Measurements from ENCODE around the gene ACSF3. TPM values are rescaled to one million over a fixed set of nuclear protein-coding genes. Genes with fewer than 3 reads are reported as not detected.

The ACSF3 gene
- total and polyA plus RNA-seq, 2 donors: 47.2 to 97.2 TPM

GRCh38 chr16:89100601-89101302 is 7.1 kb downstream of the ACSF3 start:
- Histone ChIP-seq H3K4me1 (ENCODE audit: control insufficient read depth in 2 of 2, insufficient read depth in 2 of 2, low read length in 2 of 2) (peaks cover 69 to 100% of the 10 kb centered on the region in 2 donors), H3K36me3 (ENCODE audit: control insufficient read depth in 2 of 2, insufficient read depth in 2 of 2, low read length in 1 of 2) (peaks cover 68 to 78% of the 10 kb centered on the region in 2 donors), H3K9me3 (ENCODE audit: control insufficient read depth in 2 of 2, insufficient read depth in 1 of 2, low read length in 1 of 2) (peaks cover 0 to 5% of the 10 kb centered on the region in 2 donors), H3K27ac (ENCODE audit: low read depth in 1 of 2, low read length in 1 of 2) (peak overlapping the region; percentile 18 to 99), H3K27me3 (ENCODE audit: control insufficient read depth in 2 of 2, insufficient read depth in 1 of 2, low read length in 1 of 2) (no peaks in the 10 kb centered on the region), H3K4me3 (ENCODE audit: low read length in 2 of 2) (peak overlapping the region in 1 of 2 donors; percentile 38)
- no peak for DNase-seq (ENCODE audit: low read depth in 6 of 9, low spot score in 9 of 9)
- 89% methylated on average over 42 of the region's 42 CpGs for WGBS

GRCh38 chr16:89101303-89102040 is 7.8 kb downstream of the ACSF3 start:
- 81% methylated on average over 37 of the region's 37 CpGs for WGBS
- peaks cover 0 to 5% of the 10 kb centered on the region in 2 donors for H3K9me3 ChIP-seq (ENCODE audit: control insufficient read depth in 2 of 2, insufficient read depth in 1 of 2, low read length in 1 of 2)
- peaks cover 71 to 76% of the 10 kb centered on the region in 2 donors for H3K36me3 ChIP-seq (ENCODE audit: control insufficient read depth in 2 of 2, insufficient read depth in 2 of 2, low read length in 1 of 2)
- H3K27me3 ChIP-seq (ENCODE audit: control insufficient read depth in 2 of 2, insufficient read depth in 1 of 2, low read length in 1 of 2): no peaks in the 10 kb centered on the region
- DNase-seq (ENCODE audit: low read depth in 6 of 9, low spot score in 9 of 9): peak in 1 of 9 donors; percentile 69
- H3K4me1 ChIP-seq (ENCODE audit: control insufficient read depth in 2 of 2, insufficient read depth in 2 of 2, low read length in 2 of 2): peaks cover 65 to 100% of the 10 kb centered on the region in 2 donors
- peak overlapping the region; percentile 42 to 70 for H3K27ac ChIP-seq (ENCODE audit: low read depth in 1 of 2, low read length in 1 of 2)
- peak overlapping the region in 1 of 2 donors; percentile 21 for H3K4me3 ChIP-seq (ENCODE audit: low read length in 2 of 2)

GRCh38 chr16:89102041-89102471 is 8.4 kb downstream of the ACSF3 start:
- H3K27ac ChIP-seq (ENCODE audit: low read depth in 1 of 2, low read length in 1 of 2): peak overlapping the region in 1 of 2 donors; percentile 70
- DNase-seq (ENCODE audit: low read depth in 6 of 9, low spot score in 9 of 9): no peak
- H3K4me1 ChIP-seq (ENCODE audit: control insufficient read depth in 2 of 2, insufficient read depth in 2 of 2, low read length in 2 of 2): peaks cover 62 to 100% of the 10 kb centered on the region in 2 donors
- 88% methylated on average over 14 of the region's 14 CpGs for WGBS
- peaks cover 0 to 9% of the 10 kb centered on the region in 2 donors for H3K9me3 ChIP-seq (ENCODE audit: control insufficient read depth in 2 of 2, insufficient read depth in 1 of 2, low read length in 1 of 2)
- peaks cover 77 to 81% of the 10 kb centered on the region in 2 donors for H3K36me3 ChIP-seq (ENCODE audit: control insufficient read depth in 2 of 2, insufficient read depth in 2 of 2, low read length in 1 of 2)
- H3K27me3 ChIP-seq (ENCODE audit: control insufficient read depth in 2 of 2, insufficient read depth in 1 of 2, low read length in 1 of 2): no peaks in the 10 kb centered on the region
- peak overlapping the region in 1 of 2 donors; percentile 21 for H3K4me3 ChIP-seq (ENCODE audit: low read length in 2 of 2)

- H3K4me1 ChIP-seq (ENCODE audit: control insufficient read depth in 2 of 2, insufficient read depth in 2 of 2, low read length in 2 of 2): peaks cover 57 to 100% of the 10 kb centered on the region in 2 donors
- H3K9me3 ChIP-seq (ENCODE audit: control insufficient read depth in 2 of 2, insufficient read depth in 1 of 2, low read length in 1 of 2): peaks cover 0 to 13% of the 10 kb centered on the region in 2 donors
- no peak for DNase-seq (ENCODE audit: low read depth in 6 of 9, low spot score in 9 of 9)
- H3K36me3 ChIP-seq (ENCODE audit: control insufficient read depth in 2 of 2, insufficient read depth in 2 of 2, low read length in 1 of 2): peaks cover 82 to 86% of the 10 kb centered on the region in 2 donors
- H3K27ac ChIP-seq (ENCODE audit: low read depth in 1 of 2, low read length in 1 of 2): peak overlapping the region in 1 of 2 donors; percentile 70
- H3K4me3 ChIP-seq (ENCODE audit: low read length in 2 of 2): peak overlapping the region in 1 of 2 donors; percentile 21
- no peaks in the 10 kb centered on the region for H3K27me3 ChIP-seq (ENCODE audit: control insufficient read depth in 2 of 2, insufficient read depth in 1 of 2, low read length in 1 of 2)
- 93% methylated on average over 27 of the region's 27 CpGs for WGBS
Observed at GRCh38 chr16:89102481-89103073, 8.9 kb downstream of the ACSF3 start.

GRCh38 chr16:89103156-89103555 is 9.5 kb downstream of the ACSF3 start:
- no peak for DNase-seq (ENCODE audit: low read depth in 6 of 9, low spot score in 9 of 9)
- 98% methylated on average over 22 of the region's 22 CpGs for WGBS
- H3K27ac ChIP-seq (ENCODE audit: low read depth in 1 of 2, low read length in 1 of 2): no peak overlapping the region

GRCh38 chr16:89103781-89104180 is 10.1 kb downstream of the ACSF3 start:
- 91% methylated on average over 16 of the region's 16 CpGs for WGBS
- Histone ChIP-seq H3K27ac (ENCODE audit: low read depth in 1 of 2, low read length in 1 of 2) (no peak overlapping the region), H3K36me3 (ENCODE audit: control insufficient read depth in 2 of 2, insufficient read depth in 2 of 2, low read length in 1 of 2) (peaks cover 91 to 97% of the 10 kb centered on the region in 2 donors), H3K4me1 (ENCODE audit: control insufficient read depth in 2 of 2, insufficient read depth in 2 of 2, low read length in 2 of 2) (peaks cover 45 to 90% of the 10 kb centered on the region in 2 donors), H3K27me3 (ENCODE audit: control insufficient read depth in 2 of 2, insufficient read depth in 1 of 2, low read length in 1 of 2) (no peaks in the 10 kb centered on the region), H3K9me3 (ENCODE audit: control insufficient read depth in 2 of 2, insufficient read depth in 1 of 2, low read length in 1 of 2) (peaks cover 0 to 19% of the 10 kb centered on the region in 2 donors), H3K4me3 (ENCODE audit: low read length in 2 of 2) (no peak overlapping the region)
- DNase-seq (ENCODE audit: low read depth in 6 of 9, low spot score in 9 of 9): no peak

More at GRCh38 chr16:89103156-89103555, 9.5 kb downstream of the ACSF3 start:
- Histone ChIP-seq H3K4me3 (ENCODE audit: low read length in 2 of 2) (no peak overlapping the region), H3K36me3 (ENCODE audit: control insufficient read depth in 2 of 2, insufficient read depth in 2 of 2, low read length in 1 of 2) (peaks cover 87 to 92% of the 10 kb centered on the region in 2 donors), H3K27me3 (ENCODE audit: control insufficient read depth in 2 of 2, insufficient read depth in 1 of 2, low read length in 1 of 2) (no peaks in the 10 kb centered on the region), H3K9me3 (ENCODE audit: control insufficient read depth in 2 of 2, insufficient read depth in 1 of 2, low read length in 1 of 2) (peaks cover 0 to 19% of the 10 kb centered on the region in 2 donors), H3K4me1 (ENCODE audit: control insufficient read depth in 2 of 2, insufficient read depth in 2 of 2, low read length in 2 of 2) (peaks cover 52 to 96% of the 10 kb centered on the region in 2 donors)

- 87% methylated on average over 10 of the region's 10 CpGs for WGBS
- H3K36me3 ChIP-seq (ENCODE audit: control insufficient read depth in 2 of 2, insufficient read depth in 2 of 2, low read length in 1 of 2): peaks cover 87 to 97% of the 10 kb centered on the region in 2 donors
- no peak for DNase-seq (ENCODE audit: low read depth in 6 of 9, low spot score in 9 of 9)
- H3K27ac ChIP-seq (ENCODE audit: low read depth in 1 of 2, low read length in 1 of 2): peak overlapping the region in 1 of 2 donors; percentile 41
- H3K27me3 ChIP-seq (ENCODE audit: control insufficient read depth in 2 of 2, insufficient read depth in 1 of 2, low read length in 1 of 2): no peaks in the 10 kb centered on the region
- no peak overlapping the region for H3K4me3 ChIP-seq (ENCODE audit: low read length in 2 of 2)
- peaks cover 0 to 19% of the 10 kb centered on the region in 2 donors for H3K9me3 ChIP-seq (ENCODE audit: control insufficient read depth in 2 of 2, insufficient read depth in 1 of 2, low read length in 1 of 2)
- peaks cover 40 to 85% of the 10 kb centered on the region in 2 donors for H3K4me1 ChIP-seq (ENCODE audit: control insufficient read depth in 2 of 2, insufficient read depth in 2 of 2, low read length in 2 of 2)
Observed at GRCh38 chr16:89104303-89104702, 10.7 kb downstream of the ACSF3 start.

- Histone ChIP-seq H3K4me3 (ENCODE audit: low read length in 2 of 2) (no peak overlapping the region), H3K27me3 (ENCODE audit: control insufficient read depth in 2 of 2, insufficient read depth in 1 of 2, low read length in 1 of 2) (no peaks in the 10 kb centered on the region), H3K27ac (ENCODE audit: low read depth in 1 of 2, low read length in 1 of 2) (peak overlapping the region in 1 of 2 donors; percentile 41), H3K4me1 (ENCODE audit: control insufficient read depth in 2 of 2, insufficient read depth in 2 of 2, low read length in 2 of 2) (peaks cover 33 to 77% of the 10 kb centered on the region in 2 donors), H3K9me3 (ENCODE audit: control insufficient read depth in 2 of 2, insufficient read depth in 1 of 2, low read length in 1 of 2) (peaks cover 0 to 22% of the 10 kb centered on the region in 2 donors), H3K36me3 (ENCODE audit: control insufficient read depth in 2 of 2, insufficient read depth in 2 of 2, low read length in 1 of 2) (peaks cover 90 to 97% of the 10 kb centered on the region in 2 donors)
- DNase-seq (ENCODE audit: low read depth in 6 of 9, low spot score in 9 of 9): no peak
- 90% methylated on average over 23 of the region's 23 CpGs for WGBS
Observed at GRCh38 chr16:89104930-89105571, 11.4 kb downstream of the ACSF3 start.

Data from thymus (tissue), 11 donors.